ENCODE results near the gene ADIPOR2. TPM values are rescaled to one million over a fixed set of nuclear protein-coding genes. Genes with fewer than 3 reads are reported as not detected.

The ADIPOR2 gene
- total and polyA plus RNA-seq, 11 donors: 17.7 to 52.5 (median 36.7) TPM

DNA sequence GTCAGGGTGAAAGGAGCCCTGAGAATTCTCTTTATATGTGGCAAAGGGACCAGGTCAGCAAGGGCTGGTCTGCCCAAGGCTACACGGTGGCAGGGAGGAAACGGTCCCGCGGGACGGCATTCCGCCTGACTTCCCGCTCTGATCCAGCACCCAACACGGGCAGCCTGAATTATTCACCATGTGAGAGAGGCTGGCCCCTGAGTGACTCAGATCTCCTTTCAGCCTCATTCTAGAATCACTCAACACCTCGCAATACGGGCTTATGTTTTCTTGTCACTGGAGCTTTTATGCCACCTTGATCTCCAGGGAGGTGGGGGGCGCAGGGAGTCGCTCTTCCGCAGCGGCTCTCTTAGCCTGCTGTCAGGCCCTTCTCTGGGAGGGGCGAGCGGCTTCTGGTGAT is 138.0 kb downstream of the ADIPOR2 start:
- DNase-seq (peak in 1 of 5 donors; percentile 32), ATAC-seq (no peak)
- Histone ChIP-seq H3K36me3 (no peaks in the 10 kb centered on the region), H3K9me3 (no peaks in the 10 kb centered on the region), H3K27ac (no peak overlapping the region), H3K4me1 (peaks cover 0 to 3% (median 0%) of the 10 kb centered on the region in 12 donors), H3K27me3 (peaks cover 0 to 77% (median 15%) of the 10 kb centered on the region in 9 donors), H3K4me3 (no peak overlapping the region)
- WGBS, 4 donors: 50 to 56% (median 54%) methylated on average over 16 of the region's 16 CpGs
- intact Hi-C loops (cut with DNase I): no loop called here
- TF ChIP-seq POLR2A (IDR thresholded peaks at IDR 0.05): no peak
- TF ChIP-seq, protein P1, sequence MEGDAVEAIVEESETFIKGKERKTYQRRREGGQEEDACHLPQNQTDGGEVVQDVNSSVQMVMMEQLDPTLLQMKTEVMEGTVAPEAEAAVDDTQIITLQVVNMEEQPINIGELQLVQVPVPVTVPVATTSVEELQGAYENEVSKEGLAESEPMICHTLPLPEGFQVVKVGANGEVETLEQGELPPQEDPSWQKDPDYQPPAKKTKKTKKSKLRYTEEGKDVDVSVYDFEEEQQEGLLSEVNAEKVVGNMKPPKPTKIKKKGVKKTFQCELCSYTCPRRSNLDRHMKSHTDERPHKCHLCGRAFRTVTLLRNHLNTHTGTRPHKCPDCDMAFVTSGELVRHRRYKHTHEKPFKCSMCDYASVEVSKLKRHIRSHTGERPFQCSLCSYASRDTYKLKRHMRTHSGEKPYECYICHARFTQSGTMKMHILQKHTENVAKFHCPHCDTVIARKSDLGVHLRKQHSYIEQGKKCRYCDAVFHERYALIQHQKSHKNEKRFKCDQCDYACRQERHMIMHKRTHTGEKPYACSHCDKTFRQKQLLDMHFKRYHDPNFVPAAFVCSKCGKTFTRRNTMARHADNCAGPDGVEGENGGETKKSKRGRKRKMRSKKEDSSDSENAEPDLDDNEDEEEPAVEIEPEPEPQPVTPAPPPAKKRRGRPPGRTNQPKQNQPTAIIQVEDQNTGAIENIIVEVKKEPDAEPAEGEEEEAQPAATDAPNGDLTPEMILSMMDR (IDR thresholded peaks at IDR 0.05): no peak

DNA sequence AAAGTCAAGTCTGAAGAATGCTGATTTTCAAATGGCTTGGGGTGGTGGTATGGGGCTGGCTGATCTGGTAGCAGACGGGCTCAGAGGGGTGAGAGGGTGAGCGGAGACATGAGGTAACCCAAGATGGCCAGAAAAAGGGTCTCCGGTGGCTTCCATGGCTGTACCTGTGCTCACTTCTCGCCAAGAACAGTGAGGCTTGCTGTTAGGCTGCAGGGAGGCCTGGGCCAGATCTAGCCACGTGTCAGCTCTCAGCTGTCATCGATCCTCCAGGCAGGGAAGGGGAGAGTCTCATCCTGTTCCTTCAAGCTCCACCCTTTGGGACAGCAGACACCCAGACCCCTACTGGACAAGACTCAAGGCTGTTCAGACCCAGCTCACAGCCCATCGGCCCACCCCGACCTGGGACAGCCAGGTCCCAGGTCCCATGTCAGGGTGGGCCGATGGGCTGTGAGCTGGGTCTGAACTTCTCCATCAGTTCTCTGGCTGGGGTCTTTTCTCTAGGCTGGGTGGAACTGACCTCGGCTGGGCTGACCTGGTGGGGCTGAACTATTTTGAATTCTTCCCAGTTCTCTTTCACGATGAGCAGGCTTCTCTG is 138.5 kb downstream of the ADIPOR2 start:
- Histone ChIP-seq H3K4me1 (peaks cover 0 to 3% (median 0%) of the 10 kb centered on the region in 12 donors), H3K9me3 (no peaks in the 10 kb centered on the region), H3K27ac (no peak overlapping the region), H3K36me3 (no peaks in the 10 kb centered on the region), H3K27me3 (peaks cover 0 to 72% (median 15%) of the 10 kb centered on the region in 9 donors), H3K4me3 (no peak overlapping the region)
- TF ChIP-seq, protein P1 (IDR thresholded peaks at IDR 0.05): no peak
- TF ChIP-seq POLR2A (IDR thresholded peaks at IDR 0.05): no peak
- WGBS, 4 donors: 65 to 80% (median 71%) methylated on average over 8 to 11 of the region's 11 CpGs
- intact Hi-C loops (cut with DNase I): no loop called here
- ATAC-seq (no peak), DNase-seq (peak in 2 of 5 donors; percentile 10 to 32)

DNA sequence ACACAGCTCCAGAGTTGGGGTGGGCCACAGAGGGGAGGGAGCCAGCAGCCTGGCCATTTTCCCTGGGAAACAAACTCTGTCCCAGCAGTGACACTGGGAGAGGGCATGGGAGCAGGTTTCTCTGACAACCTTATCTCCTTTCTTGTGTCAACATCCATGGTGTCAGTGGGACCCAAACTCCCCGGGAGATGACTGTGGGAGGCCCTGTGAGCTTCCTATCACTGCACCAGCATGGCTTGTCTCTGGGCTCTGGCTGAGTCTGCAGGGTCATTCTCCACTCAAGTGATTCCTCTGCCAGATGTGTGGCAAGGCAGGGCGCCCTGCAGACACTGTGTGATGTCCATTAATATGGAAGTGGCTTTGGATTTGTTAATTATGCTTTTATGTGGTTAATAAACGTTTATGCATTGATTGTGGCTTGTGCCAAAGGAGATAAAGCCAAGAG is 139.6 kb downstream of the ADIPOR2 start:
- Histone ChIP-seq H3K27ac (no peak overlapping the region), H3K27me3 (peaks cover 0 to 63% (median 15%) of the 10 kb centered on the region in 9 donors), H3K4me1 (peaks cover 0 to 3% (median 0%) of the 10 kb centered on the region in 12 donors), H3K4me3 (no peak overlapping the region), H3K9me3 (no peaks in the 10 kb centered on the region), H3K36me3 (no peaks in the 10 kb centered on the region)
- DNase-seq: peak in 1 of 5 donors; percentile 37
- no peak for ATAC-seq
- intact Hi-C loops (cut with DNase I): no loop called here
- 18 to 41% (median 29%) methylated on average over 2 to 3 of the region's 3 CpGs for WGBS, 4 donors
- TF ChIP-seq, protein P1 (IDR thresholded peaks at IDR 0.05): no peak
- no peak for TF ChIP-seq POLR2A (IDR thresholded peaks at IDR 0.05)

DNA sequence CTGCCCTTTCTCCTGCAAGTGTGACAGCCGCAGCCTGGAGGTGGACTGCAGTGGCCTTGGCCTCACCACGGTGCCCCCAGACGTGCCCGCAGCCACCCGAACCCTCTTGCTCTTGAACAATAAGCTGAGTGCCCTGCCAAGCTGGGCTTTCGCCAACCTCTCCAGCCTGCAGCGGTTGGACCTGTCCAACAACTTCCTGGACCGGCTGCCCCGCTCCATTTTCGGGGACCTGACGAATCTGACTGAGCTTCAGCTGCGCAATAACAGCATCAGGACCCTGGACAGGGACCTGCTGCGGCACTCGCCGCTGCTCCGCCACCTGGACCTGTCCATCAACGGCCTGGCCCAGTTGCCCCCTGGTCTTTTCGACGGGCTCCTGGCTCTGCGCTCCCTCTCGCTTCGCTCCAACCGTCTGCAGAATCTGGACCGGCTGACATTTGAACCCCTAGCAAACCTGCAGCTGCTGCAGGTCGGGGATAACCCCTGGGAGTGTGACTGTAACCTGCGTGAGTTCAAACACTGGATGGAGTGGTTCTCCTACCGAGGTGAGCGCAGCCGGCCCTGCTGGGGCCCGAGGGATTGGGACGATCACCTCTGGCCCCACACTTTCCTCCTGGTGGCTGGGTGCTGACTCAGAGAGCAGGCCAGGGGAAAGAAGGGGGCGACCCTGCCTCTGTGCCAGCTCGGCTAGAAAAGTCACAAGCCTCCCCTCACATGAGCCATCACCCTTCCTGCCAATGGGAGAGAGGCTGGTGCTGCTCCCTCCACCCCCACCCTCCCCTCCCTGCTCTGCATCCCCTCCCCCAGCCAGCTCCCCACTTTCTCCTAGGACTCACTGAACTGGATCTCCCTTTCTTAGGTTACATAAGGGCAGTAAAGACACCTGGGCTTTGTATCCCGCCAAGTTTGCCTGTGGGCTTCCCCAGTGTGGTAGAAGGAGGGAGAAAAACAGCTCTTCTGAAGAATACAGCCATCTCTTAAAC is 140.4 kb downstream of the ADIPOR2 start:
- 8 to 11% (median 10%) methylated on average over 23 to 34 of the region's 34 CpGs for WGBS, 4 donors
- peaks cover 0 to 55% (median 15%) of the 10 kb centered on the region in 9 donors for H3K27me3 ChIP-seq
- intact Hi-C loops (cut with DNase I): no loop called here

More for the DNA sequence above, 140.4 kb downstream of the ADIPOR2 start:
- DNase-seq: peak; percentile 58 to 74 (median 63)
- no peak for TF ChIP-seq POLR2A (IDR thresholded peaks at IDR 0.05)
- TF ChIP-seq, protein P1 (IDR thresholded peaks at IDR 0.05): no peak
- Histone ChIP-seq H3K36me3 (no peaks in the 10 kb centered on the region), H3K9me3 (no peaks in the 10 kb centered on the region), H3K27ac (no peak overlapping the region), H3K4me3 (no peak overlapping the region), H3K4me1 (peaks cover 0 to 3% (median 0%) of the 10 kb centered on the region in 12 donors)
- ATAC-seq: peak; percentile 70 to 89 (median 78)
